ENCODE measurements around the gene SOS1.

GRCh38 chr2:39118786-39119499 is 1.9 kb downstream of the SOS1 start:
- TF ChIP-seq ATF1 (CRISPR knock-in tag; IDR thresholded peaks at IDR 0.05): no peak
- no peak for TF ChIP-seq CTCF (IDR thresholded peaks at IDR 0.05)
- no peak for TF ChIP-seq USF1 (CRISPR knock-in tag; IDR thresholded peaks at IDR 0.05)
- no peak for TF ChIP-seq USF2 (CRISPR knock-in tag; IDR thresholded peaks at IDR 0.05)
- no peak for TF ChIP-seq ATF2 (CRISPR knock-in tag; IDR thresholded peaks at IDR 0.05; ENCODE audit: borderline replicate concordance, low read depth)
- TF ChIP-seq ZNF671 (CRISPR knock-in tag; IDR thresholded peaks at IDR 0.05): no peak
- TF ChIP-seq TP53 (CRISPR knock-in tag; IDR thresholded peaks at IDR 0.05): no peak
- no peak for TF ChIP-seq JUN (CRISPR knock-in tag; IDR thresholded peaks at IDR 0.05)
- TF ChIP-seq MXD4 (CRISPR knock-in tag; IDR thresholded peaks at IDR 0.05; ENCODE audit: borderline replicate concordance): no peak
- no peak for TF ChIP-seq NR2C2 (CRISPR knock-in tag; IDR thresholded peaks at IDR 0.05)

Measured in WTC11 (cell line).